Osteoblast (primary cell): Measurements from ENCODE around the gene OLFM4. TPM values are rescaled to one million over a fixed set of nuclear protein-coding genes. Genes with fewer than 3 reads are reported as not detected.

Experiments used
- DNase-seq: peaks from one replicate; pipeline ENCODE4 v3.0.0; 2011; ENCODE audit warnings: low spot score, mixed read lengths; ENCODE audit not compliant: insufficient read length; ENCODE audit errors: missing footprints
- H2AFZ ChIP-seq: 2 replicates; pipeline ENCODE4 v1.6.0; 2011; ENCODE audit warnings: mild to moderate bottlenecking, low read length
- H3K27ac ChIP-seq: 2 replicates; pipeline ENCODE4 v1.5.1; 2011; ENCODE audit warnings: mild to moderate bottlenecking, low read depth, low read length, moderate library complexity
- H3K27me3 ChIP-seq: 2 replicates; pipeline ENCODE4 v1.6.0; 2012; ENCODE audit warnings: mild to moderate bottlenecking, control low read depth, inconsistent platforms, low read length, moderate library complexity; ENCODE audit not compliant: insufficient read depth
- H3K36me3 ChIP-seq: 2 replicates; pipeline ENCODE4 v1.5.1; 2011; ENCODE audit warnings: mild to moderate bottlenecking, low read length, control low read depth, moderate library complexity; ENCODE audit not compliant: insufficient read depth
- H3K4me1 ChIP-seq: 2 replicates; pipeline ENCODE4 v1.5.1; 2011; ENCODE audit warnings: mild to moderate bottlenecking, low read length, control low read depth, moderate library complexity; ENCODE audit not compliant: insufficient read depth
- H3K4me2 ChIP-seq: 2 replicates; pipeline ENCODE4 v1.6.0; 2011; ENCODE audit warnings: mild to moderate bottlenecking, low read length; ENCODE audit not compliant: insufficient read depth
- H3K4me3 ChIP-seq: fragments of 200-600 bp; sonication (generic); 3 replicates; pipeline ENCODE4 v1.5.1; 2012; ENCODE audit warnings: mild to moderate bottlenecking, low read length, inconsistent platforms; ENCODE audit not compliant: insufficient read depth
- H3K79me2 ChIP-seq: 2 replicates; pipeline ENCODE4 v1.6.0; 2012; ENCODE audit warnings: mild to moderate bottlenecking, low read length, control low read depth, inconsistent platforms; ENCODE audit not compliant: insufficient read depth
- H3K9me3 ChIP-seq: 2 replicates; pipeline ENCODE4 v1.5.1; 2011; ENCODE audit warnings: low read depth, low read length, control low read depth
- H4K20me1 ChIP-seq: 2 replicates; pipeline ENCODE4 v1.6.0; 2012; ENCODE audit warnings: mild to moderate bottlenecking, low read length, control low read depth; ENCODE audit not compliant: insufficient read depth
- total RNA-seq: library from RNA; depleted of rRNA; stranded (reverse); fragments of >200 nt; gene quantifications from 2 replicates; pipeline ENCODE4 v1.2.3, GENCODE V29; 2012
- TF ChIP-seq, protein P1 (sequence below): IDR thresholded peaks from 2 replicates; pipeline ENCODE4 v1.5.1; 2011; ENCODE audit warnings: mild to moderate bottlenecking, low read depth, low read length, moderate library complexity; ENCODE audit errors: extremely low read depth

Gene OLFM4
- total RNA-seq, 1 donor: under 0.01 TPM

- H3K4me3 ChIP-seq: no peak overlapping the region
- H3K4me1 ChIP-seq: no peaks in the 10 kb centered on the region
- no peaks in the 10 kb centered on the region for H3K36me3 ChIP-seq
- no peaks in the 10 kb centered on the region for H3K9me3 ChIP-seq
- no peak overlapping the region for H3K4me2 ChIP-seq
- no peak for DNase-seq
- TF ChIP-seq, protein P1, sequence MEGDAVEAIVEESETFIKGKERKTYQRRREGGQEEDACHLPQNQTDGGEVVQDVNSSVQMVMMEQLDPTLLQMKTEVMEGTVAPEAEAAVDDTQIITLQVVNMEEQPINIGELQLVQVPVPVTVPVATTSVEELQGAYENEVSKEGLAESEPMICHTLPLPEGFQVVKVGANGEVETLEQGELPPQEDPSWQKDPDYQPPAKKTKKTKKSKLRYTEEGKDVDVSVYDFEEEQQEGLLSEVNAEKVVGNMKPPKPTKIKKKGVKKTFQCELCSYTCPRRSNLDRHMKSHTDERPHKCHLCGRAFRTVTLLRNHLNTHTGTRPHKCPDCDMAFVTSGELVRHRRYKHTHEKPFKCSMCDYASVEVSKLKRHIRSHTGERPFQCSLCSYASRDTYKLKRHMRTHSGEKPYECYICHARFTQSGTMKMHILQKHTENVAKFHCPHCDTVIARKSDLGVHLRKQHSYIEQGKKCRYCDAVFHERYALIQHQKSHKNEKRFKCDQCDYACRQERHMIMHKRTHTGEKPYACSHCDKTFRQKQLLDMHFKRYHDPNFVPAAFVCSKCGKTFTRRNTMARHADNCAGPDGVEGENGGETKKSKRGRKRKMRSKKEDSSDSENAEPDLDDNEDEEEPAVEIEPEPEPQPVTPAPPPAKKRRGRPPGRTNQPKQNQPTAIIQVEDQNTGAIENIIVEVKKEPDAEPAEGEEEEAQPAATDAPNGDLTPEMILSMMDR: no peak
- no peaks in the 10 kb centered on the region for H3K27me3 ChIP-seq
- no peak overlapping the region for H2AFZ ChIP-seq
- no peaks in the 10 kb centered on the region for H4K20me1 ChIP-seq
- no peak overlapping the region for H3K27ac ChIP-seq
- H3K79me2 ChIP-seq: no peaks in the 10 kb centered on the region
Measured at GRCh38 chr13:52994865-52995264, 33.7 kb upstream of the OLFM4 start.

GRCh38 chr13:52995946-52996345 lies 32.7 kb upstream of the OLFM4 start:
- no peaks in the 10 kb centered on the region for H3K4me1 ChIP-seq
- no peaks in the 10 kb centered on the region for H4K20me1 ChIP-seq
- no peak overlapping the region for H3K27ac ChIP-seq
- no peaks in the 10 kb centered on the region for H3K79me2 ChIP-seq
- DNase-seq: no peak
- H3K27me3 ChIP-seq: no peaks in the 10 kb centered on the region
- H3K9me3 ChIP-seq: no peaks in the 10 kb centered on the region
- H2AFZ ChIP-seq: no peak overlapping the region
- H3K36me3 ChIP-seq: no peaks in the 10 kb centered on the region
- H3K4me3 ChIP-seq: no peak overlapping the region
- TF ChIP-seq, protein P1: no peak
- H3K4me2 ChIP-seq: no peak overlapping the region

DNA sequence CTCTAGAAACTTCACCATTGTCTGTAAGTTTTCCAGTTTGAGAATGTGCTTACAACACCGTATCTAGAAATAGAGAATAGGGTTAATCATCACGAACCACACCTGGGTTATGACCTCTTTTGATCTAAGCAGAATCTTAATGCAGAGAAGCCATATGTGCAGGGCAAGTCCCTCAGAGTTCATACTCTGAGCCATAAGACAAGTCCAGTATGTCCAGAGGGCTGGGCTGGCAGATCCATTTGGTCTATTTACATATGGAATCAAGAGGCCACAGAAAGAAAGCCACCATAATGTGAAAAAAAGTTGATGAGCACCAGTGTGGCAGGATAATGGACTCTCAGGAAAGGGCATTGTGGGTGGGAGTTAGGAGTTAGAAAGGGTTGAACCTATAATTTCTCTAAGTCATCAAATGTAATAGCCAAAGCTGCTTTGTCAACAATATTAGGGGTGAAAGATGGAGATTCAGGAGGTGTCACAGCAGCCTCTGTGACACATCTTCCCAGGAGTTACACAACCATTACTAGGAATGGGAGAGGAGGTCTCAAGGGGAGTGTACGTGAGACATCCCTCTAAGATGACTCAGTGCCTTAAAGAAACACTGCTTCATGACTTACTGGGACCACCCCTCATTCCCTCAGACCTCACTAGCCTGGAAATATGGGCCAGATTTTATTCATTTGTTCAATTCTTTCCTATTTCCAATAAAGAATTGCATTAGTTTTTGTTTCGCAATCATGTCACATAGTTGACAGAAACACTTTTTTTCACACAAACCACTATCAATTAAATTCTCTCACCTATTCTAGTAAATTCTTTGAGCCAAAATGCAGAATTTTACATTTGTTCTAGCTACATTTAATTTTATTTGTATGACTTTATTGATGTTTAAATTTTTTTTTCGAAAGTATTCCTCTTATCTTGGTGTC lies 30.4 kb upstream of the OLFM4 start:
- TF ChIP-seq, protein P1: no peak
- Histone ChIP-seq H3K79me2 (no peaks in the 10 kb centered on the region), H2AFZ (no peak overlapping the region), H3K27ac (no peak overlapping the region), H3K36me3 (no peaks in the 10 kb centered on the region), H3K4me3 (no peak overlapping the region), H3K9me3 (no peaks in the 10 kb centered on the region), H3K4me1 (no peaks in the 10 kb centered on the region), H4K20me1 (no peaks in the 10 kb centered on the region), H3K27me3 (no peaks in the 10 kb centered on the region), H3K4me2 (no peak overlapping the region)
- no peak for DNase-seq

DNA sequence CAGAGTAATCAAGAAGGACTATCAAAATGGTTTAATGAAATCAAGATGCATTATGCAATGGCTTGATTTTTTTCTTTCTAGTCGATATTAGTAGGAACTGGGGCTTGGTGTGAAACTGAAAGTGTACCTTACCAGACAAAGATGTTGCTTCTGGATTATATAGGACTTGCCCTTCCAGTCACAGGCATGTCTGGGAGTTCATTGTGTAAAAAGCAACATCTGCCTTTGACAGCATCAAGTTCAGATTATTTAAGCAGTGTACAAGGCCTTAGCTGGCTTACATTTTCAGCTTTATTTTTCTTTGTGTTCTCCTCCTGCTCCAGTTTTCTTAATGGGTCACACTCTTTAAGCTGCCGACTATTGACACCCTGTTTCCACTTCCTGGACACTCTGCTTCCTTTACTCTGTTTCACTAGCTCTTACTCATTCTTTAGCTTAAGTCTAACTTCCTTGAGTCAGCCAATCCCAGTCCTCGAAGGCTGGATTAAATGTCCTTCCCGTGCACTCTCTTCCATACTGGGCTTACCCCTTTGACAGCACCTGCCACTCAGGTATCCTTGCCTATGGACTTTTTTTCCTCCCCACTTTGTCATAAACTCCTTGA lies 29.4 kb upstream of the OLFM4 start:
- Histone ChIP-seq H3K4me1 (no peaks in the 10 kb centered on the region), H4K20me1 (no peaks in the 10 kb centered on the region), H2AFZ (no peak overlapping the region), H3K79me2 (no peaks in the 10 kb centered on the region), H3K4me2 (no peak overlapping the region), H3K27ac (no peak overlapping the region), H3K9me3 (no peaks in the 10 kb centered on the region), H3K36me3 (no peaks in the 10 kb centered on the region), H3K27me3 (no peaks in the 10 kb centered on the region), H3K4me3 (no peak overlapping the region)
- no peak for DNase-seq
- TF ChIP-seq, protein P1: no peak
